HS-5 (cell line): ENCODE measurements around the gene PTBP2.

Experiments
- DNase-seq: peaks from one replicate; pipeline ENCODE4 v3.0.0-alpha.2; 2012; ENCODE audit warnings: low read depth

PTBP2 gene

DNA sequence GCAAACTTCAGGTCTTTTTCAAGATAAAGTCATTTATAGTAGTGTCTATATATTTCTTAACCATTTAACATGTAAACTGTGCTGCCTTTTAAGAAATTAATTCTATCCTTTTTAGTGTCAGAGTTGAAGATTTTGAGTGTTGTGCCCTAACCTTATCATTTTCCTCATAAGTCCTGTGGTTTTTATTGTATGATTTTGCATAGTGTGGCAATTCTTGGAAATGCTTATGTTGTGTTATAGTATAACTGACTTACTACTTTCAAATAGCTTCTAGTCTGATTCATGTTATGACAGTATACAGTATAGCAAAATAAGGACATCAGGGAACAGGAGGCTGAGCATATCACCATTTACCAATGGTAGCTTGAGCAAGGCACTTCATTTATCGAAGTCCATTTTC, 99.1 kb downstream of the PTBP2 start:
- DNase-seq = no peak

- no peak for DNase-seq
These were observed 103.6 kb downstream of the PTBP2 start for GRCh38 chr1:96825231-96825630.

GRCh38 chr1:96825950-96826576, 104.5 kb downstream of the PTBP2 start:
- no peak for DNase-seq

DNA sequence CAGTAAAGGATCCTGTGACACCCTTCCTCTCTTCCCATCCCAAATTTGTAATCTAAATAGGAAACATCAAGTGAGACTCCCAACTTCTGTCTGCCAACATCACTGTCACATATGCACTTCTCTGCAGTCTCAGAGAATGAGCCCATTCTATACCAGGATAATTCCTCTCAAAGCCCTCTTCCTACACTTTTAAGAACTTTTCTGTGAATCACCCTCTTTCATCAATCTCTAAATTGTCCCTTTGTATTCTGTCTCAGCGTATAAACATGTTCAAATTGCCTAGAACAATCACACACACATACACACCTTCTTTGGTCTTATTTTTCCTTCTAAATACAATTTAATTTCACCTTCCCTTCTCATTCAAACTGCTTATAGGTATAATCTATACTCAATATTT, 111.8 kb downstream of the PTBP2 start:
- DNase-seq = no peak

DNA sequence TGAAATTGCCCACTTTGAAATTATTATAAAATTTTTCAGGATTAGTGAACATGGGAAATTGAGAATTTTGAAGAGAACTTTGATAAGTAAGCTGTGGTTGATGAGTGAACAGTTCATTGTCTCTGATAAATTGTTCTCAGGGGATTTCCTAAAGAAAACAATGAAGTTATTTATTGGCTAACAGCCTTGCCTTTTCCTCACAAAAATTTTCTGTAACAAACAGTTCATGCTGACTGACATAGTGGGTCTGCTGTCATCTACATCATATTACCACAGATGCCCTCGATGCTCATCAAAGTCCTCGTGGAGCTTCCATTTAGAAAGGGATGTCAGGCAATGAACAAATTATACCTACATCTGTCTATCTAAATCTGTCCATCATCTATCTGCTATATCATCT, 113.4 kb downstream of the PTBP2 start:
- no peak for DNase-seq

DNA sequence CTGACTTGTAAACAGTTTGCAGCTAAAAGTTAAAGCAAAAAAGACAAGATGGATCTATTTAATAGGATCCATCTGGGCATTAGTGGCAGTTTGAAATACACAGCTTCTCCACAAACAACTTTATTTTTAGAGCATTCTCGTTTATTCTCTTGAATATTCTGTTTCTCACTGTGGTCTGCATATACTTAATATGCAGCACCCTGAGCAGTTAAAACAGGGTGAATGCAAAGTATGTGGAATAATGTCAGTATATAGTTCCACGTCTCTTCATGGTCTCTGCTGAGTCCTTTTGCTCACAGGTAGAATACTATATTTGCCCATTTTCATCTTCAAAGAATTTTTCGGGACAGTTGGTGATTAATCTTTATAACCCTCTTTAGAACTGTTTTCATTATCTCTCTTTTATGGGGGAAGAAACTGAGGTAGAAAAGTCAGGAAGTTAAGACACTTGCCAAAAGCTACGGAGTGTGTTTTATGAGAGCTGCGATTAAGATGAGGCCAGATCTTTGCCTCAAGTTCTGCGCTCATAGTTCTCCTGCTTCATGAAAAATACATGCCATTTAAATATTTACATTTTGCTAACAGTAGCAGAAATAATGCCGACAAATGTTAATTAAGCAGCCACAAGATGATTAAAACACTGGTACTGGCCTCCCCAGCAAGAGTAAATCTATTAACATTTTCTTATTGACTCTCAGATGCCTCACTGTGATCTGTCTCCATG, 115.6 kb downstream of the PTBP2 start:
- no peak for DNase-seq

DNA sequence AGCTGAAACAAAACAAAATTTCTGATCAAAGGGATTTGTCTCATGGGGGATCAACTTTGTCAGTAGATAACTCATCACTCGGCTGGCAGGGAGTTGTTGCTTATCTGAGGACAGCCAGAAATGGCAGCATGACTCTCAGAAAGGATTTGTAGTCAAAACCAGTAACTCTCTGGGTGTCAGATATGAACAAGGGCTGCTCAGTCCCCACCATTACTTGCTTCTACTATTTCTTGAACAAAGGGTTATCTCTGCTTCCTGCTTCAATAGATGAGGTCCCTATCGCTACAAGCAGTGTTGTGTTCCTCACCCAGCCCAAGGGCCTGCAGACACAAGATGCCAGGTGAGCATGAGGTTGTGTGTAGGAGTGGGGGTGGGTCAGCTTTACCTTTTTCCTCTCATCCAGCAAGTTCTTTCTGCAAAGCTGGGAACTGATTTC, 116.2 kb downstream of the PTBP2 start:
- DNase-seq = no peak

DNA sequence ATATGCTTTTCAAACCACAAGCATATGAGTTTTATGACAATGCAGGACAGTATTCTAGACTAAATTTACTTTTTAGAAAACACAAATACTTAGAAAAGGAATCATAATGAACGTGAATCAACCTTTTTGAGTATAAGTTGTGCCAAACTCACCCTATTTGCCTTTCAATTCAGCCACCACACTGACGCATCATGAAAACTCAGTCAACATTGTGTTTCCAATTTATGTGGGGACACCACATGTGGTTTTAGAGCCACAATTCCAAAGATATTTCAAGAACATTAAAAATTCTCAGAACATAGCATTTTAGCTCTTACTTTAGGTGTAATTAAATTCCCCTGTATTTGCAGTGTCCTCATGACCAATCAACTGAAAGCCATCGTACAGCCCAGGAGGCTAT, 118.8 kb downstream of the PTBP2 start:
- DNase-seq = no peak

- no peak for DNase-seq
These were observed 120.6 kb downstream of the PTBP2 start for GRCh38 chr1:96842215-96842614.

DNA sequence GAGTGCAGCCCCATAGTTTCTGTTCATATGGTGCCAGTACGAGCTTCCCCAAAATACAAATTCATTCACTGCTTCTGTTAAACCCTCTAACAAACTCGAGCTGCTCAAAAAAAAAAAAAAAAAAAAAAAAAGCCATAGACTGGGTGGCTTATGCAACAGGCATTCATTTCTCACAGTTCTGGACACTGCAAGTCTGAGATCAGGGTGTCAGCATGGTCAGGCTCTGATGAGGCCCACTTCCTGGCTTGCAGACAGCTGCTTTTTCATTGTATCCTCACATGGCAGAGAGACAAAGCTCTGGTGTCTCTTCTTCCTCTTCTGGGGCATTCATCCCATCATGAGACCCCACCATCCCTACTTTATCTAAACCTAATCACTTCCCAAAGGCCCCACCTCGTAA, 121.6 kb downstream of the PTBP2 start:
- DNase-seq = peak; percentile 6

- no peak for DNase-seq
These were observed 122.0 kb downstream of the PTBP2 start for GRCh38 chr1:96843601-96844000.

GRCh38 chr1:96845464-96845863, 123.9 kb downstream of the PTBP2 start:
- no peak for DNase-seq

DNA sequence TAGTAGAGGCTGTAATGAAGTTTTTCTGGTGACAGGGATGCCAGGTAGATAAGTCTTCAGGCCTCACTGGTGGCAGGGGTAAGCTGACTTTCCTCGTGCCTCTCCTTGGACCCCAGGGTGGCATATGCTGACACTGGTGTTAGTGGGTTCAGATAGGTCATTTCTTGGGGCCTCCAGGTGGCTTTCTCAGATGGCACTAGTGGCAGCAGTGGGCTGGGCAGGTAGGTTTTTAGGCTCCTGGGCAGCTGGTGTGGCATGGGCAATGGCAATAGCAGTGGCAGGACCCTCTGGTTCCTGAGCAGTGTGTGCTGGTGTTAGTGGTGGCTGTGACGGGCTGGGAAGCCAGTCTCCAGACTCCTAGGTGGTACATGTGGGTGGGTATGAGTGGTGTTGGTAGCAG, 140.3 kb downstream of the PTBP2 start:
- no peak for DNase-seq

DNA sequence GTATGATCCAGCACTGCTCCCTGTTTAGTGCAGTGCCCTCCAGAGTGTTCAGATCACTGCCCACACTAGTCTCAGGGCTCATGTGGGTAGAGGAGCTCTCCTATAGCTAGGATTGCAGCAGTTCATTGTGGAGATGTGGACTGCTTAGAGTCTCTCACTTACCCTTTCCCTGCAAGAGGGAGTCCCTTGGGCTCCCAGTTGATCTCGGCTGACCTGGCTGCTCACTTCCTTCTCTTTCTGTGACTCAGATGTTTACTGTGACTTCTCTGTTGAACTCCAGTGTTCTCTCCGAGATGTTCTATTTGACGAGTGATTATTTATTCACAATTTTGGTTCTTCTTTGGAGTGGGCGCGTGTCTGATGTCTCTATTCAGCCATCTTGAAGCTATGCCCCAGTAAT, 141.9 kb downstream of the PTBP2 start:
- no peak for DNase-seq
